Astrocyte of the hippocampus (primary cell): ENCODE results near the gene EBLN2.
"Not testable (repeated sequence)": the region's sequence is repeated elsewhere in the genome, so short reads cannot be mapped to it uniquely, and the experiment has no call there.

ENCODE experiments used
- DNase-seq: peaks from one replicate; pipeline ENCODE4 v3.0.0; 2011; ENCODE audit warnings: low read depth, low spot score

The EBLN2 gene

DNA sequence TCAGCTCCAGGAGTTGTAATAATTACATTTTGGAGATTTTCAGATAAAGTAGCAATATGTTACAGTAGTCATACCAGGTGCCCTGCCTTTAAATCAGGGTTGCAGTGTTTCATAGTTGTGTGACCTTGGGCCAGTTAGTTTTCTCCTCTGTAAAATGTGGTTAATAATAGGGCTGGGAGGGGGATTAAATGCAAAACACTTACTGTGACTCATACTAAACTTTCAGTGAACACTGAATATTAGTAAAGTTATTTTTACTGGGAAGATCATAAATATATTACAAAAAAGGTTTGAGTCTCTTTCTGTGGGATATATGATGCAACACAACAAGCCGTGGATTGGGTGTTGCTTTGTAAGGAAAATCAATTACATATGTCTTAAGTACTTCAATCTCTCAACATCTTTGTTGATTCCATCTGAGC, 1.1 kb upstream of the EBLN2 start:
- no peak for DNase-seq

DNA sequence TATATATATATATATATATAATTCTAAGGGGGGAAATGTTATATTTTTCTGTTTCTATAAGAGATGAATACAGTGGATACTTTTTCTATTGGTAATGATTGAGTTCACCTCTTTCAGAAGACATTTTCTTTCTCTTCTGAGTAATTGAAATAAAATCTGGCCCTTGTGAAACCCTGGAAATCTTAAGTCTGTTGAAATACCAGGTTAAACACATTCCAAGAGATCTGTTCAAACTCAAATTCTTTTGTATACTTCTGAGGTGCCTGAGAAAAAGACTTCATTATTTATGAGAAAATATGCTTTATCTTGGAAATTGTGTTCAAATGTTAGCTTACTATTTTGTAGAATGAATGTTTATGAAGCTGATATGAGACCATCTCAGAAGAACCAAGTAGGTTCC, 4.8 kb downstream of the EBLN2 start:
- DNase-seq: not testable (repeated sequence)

DNA sequence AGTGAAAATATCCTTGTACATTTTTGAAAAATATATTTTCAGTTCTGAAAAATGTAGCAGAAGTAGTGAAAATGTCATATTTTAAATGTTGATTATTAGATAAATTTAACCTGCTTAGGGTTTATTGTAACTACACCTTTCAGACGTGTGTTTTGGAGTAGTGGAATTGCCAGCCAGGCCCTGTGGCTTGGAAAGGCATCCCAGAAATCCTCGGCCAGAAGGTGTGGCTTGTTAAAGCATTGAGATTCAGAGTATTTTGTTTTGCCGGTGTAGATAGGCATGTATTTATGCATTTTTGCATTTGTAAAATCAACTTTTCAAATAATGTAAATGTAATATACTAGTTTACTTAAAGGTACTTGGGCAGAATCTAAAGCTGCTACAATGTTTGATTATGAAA, 7.0 kb downstream of the EBLN2 start:
- DNase-seq: peak; percentile 75

DNA sequence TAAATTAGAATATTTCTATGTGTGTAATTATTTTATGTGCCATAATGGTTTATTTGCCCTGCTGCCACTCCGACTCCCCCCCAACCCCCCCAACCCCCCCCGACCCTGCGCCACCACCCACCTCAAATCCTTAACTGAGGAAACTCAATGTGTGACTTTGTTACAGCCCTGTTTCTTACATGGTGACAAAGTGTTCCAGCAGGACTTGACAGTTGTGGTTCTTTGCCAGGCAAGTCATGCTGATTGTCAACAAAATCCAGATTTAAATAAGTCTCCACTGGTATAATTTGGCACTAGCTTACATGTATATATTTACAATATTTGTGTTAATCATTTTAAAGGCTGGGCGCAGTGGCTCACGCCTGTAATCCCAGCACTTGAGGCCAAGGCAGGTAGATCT, 7.7 kb downstream of the EBLN2 start:
- DNase-seq: no peak

DNA sequence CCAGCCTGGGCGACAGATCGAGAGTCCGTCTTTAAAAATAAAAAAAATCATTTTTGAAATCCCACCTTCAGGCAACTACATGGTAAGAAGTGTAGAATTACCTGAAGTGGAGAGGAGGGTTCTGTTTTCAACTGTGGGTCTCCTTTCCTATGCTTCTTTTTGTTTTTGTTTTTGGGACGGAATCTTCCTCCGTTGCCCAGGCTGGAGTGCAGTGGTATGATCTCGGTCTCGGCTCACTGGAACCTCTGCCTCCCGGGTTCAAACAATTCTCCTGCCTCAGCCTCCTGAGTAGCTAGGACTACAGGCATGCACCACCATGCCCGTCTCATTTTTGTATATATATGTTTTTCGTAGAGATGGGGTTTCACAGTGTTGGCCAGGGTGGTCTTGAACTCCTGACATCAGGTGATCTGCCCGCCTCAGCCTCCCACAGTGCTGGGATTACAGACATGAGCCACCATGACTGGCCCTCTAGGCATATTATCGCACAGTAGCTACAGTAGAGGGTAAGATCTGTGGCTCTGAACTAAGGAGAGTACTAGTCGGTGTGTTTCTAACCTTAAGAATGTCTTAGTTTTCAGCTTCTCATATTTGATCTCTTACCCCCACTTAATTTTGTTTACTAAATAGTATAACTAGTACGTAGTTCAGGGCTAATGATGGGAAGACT, 8.5 kb downstream of the EBLN2 start:
- DNase-seq: no peak

DNA sequence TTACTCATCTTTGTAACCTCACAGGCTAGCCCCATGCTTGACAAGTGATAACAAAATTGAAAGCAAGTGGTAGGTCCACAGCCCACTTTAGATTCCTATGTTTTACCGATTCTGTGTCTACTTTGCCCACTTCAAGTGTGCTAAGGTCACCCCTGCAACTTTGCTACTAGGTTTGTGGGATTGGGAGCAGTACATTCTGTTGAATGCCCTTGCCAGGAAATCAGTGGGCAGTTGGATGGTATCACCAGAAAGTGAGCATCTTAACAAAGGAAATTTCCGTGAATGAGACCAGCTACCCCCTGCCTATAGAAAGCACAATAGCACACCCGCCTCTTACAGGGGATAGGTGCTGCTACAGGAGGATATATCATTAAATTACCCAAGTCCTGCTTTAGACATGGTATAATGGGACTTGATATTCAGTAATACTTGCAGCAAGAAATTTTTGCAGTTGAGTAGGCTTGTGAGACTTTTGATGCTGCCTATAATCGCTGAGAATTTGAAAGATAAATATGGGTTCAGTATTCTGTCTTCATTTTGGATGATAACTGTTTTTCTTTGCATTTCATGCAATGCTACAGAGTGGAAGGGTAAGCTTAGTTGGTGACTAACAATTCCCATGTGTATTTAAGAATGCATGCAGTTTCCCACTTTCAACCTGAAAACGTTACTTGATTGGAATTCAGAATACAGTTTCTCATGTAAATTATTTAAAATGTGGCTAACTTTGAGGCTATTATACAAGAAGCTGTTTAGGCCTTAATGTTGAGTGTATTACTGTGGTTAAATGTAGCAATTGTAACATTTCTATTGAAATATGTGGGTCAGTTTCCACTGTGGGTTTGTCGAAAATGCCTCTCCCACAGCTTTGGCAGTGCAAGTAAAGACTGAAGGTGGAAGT, 9.5 kb downstream of the EBLN2 start:
- DNase-seq: peak; percentile 82

DNA sequence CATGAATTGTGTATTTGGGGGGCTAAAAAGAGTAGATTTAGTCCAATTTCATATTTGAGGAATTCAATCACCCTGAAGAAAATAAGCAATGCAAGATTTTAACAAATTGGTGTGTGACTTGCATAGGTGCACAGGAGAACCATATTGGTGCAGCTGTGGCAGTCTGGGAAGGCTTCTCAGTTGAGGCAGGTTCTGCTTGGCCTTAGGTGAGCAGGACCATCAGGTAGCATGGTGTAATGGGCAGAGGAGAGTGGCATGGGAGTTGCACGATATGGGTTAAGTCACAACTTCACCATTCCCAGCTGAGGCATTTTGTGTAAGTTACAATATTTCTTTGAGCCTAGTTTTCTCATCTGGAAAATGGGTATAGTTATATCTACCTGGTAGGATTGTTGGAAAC, 10.5 kb downstream of the EBLN2 start:
- no peak for DNase-seq

DNA sequence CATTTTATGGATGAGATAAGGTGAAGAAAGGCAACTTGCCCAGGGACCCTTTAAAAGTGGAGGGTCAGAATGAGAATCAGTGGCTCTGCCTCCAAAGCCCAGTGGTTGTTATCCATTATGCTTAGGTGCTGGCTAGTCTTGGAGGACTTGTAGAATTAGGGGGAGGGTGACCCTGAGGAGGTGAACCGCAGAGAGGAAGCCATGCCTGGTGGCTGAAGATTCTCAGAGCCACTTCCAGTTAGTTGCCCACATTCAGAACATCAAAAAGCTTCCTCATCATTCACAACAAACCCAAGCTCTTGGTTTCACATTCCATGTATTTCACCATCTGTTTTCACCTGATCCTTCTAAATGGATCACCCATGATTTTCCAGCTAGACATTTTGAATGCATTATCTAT, 11.2 kb downstream of the EBLN2 start:
- DNase-seq: no peak

DNA sequence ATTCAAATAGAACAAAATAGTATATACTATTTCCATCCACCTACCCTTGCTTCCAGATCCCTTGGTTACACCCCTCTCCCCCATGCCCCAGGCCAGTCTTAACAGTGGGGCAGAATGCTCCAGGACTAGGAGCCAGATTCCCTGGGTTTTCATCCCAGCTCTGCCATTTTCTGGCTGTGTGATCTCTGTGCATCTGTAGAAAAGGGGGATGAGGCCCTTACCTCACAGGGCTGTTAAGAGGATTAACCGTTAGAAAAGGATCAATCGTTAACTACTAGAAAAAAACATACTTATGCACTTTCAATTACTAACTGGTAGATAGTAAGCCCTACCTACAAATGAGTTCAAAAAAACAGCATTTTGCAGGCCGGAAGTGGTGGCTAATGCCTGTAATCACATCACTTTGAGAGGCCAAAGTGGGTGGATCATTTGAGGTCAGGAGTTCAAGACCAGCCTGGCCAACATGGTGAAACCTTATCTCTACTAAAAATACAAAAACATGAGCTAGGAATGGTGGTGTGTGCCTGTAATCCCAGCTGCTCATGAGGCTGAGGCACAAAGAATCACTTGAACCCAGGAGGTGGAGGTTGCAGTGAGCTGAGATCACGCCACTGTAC, 11.7 kb downstream of the EBLN2 start:
- no peak for DNase-seq

DNA sequence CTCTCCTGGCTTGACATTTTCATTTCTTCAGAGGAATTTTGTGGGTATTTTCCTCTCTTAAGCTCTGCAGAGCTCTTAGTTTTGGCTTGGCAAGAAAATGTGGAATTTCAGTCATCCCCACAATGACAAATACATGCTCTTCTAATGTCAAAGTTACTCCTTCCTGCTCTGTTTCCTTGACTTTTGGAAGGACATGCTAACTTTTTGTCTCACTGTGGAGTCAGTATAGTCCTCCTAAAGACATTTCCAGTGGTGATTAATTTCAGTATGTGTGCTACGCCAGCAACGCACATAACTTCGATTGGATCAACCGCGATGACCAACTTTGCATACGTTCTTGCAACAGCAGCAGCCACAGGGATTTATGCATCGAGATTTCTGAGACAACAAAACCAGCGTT, 13.3 kb downstream of the EBLN2 start:
- DNase-seq: peak; percentile 58

DNA sequence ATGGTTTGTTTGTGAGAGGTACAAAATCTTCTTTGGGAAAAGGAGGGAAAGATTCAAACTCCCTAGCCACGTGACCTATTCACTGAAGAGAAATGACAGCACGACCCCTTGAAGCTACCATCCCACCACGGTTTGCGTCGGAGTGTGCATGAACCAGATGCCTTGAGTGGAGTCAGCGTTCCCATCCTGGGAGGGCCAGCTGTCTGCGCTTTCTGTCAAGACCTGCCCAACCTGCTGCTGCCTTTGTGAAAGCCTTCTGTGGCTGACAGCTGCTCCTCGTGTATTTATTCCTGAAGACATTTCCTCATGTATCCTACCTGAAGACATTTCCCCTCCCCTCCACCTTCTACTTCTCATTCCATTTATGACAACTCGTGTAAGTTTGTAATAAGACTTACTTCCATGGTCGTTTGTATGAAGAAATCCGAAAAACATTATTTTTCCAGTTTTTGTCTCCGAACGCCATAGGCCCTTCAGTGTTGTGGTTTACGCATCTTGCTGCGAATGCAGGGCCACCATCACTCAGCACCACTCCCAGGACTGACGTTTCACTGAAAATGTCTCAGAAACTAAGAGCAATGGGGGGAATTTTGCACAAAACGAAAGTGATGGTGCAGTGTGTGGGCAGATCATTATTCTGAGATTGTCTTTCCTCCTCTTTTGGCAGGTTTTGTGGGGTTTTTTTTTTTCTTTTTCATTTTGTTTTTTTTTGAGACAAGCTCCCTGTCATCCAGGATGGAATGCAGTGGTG, 18.9 kb downstream of the EBLN2 start:
- no peak for DNase-seq

DNA sequence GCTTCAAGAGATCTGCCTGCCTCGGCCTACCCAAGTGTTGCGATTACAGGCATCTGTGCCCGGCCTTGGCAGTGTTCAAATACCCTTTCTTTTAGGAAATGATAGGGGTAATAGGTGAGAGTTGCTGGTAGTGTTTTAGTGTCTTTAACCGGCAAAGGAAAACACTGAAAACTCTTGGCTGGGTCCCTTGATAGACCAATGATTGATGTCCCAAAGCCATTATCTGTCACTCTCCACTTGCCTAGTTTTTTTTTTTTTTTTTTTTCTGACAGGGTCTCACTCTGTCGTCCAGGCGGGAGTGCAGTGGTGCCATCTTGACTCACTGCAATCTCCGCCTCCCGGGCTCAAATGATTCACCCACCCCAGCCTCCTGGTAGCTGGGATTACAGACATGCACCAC, 19.7 kb downstream of the EBLN2 start:
- DNase-seq: no peak

DNA sequence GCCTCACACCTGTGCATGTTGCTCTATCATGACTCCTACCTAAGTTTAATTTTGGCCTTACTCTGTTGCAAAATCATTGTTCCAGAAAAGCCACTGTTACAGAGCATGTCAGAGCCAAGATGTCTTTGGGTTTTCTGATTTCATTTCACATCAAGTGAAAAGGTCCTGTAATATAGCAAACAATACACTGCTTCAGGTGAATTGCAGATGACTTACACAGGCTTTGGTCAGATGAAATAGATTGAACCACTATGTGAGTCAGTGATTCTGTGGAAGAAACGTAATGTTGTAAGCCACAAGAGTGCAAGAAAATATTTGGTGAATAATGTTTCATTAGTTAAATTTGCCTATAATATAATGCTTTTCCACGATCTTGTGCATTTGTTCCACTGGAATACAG, 22.7 kb downstream of the EBLN2 start:
- no peak for DNase-seq

DNA sequence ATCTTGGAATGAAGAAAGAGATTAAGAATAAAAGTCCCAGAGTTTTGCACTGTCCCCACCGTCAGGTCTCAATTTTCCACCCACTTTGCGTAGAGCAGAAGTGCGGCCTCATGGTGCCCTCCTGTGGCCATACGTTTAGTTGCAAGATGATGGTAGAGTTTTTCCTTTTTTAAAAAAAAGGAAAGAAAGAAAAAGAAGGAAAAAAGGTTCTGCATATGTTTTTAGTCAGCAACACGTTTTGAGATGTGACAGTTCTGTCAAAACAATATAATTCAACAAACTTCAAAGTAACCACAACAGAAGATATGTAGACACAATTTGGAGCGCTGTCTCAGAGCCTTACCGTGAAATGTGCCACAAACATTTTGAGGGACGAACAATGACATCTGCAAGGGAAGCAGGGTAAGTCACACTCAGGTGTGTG, 24.6 kb downstream of the EBLN2 start:
- peak; percentile 61 for DNase-seq

DNA sequence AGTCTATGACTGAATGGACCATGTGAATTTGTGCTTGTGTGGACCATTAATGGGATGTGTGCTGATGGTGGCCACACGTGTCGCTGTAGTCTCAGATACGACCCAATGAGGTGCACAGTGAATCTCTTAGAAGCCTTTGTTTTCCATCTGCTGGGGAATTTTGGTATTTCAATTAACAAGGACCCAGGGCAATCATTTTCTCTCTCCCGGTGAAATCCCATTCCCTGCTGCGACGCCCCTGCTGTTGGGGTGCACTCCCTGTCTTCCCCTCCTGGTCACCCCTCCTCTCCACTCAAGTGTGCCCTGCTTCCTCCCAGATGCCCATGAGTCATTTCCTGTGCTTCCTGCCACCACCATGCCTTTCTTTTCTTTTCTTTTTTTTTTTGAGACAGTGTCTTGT, 32.7 kb downstream of the EBLN2 start:
- DNase-seq: peak; percentile 9

DNA sequence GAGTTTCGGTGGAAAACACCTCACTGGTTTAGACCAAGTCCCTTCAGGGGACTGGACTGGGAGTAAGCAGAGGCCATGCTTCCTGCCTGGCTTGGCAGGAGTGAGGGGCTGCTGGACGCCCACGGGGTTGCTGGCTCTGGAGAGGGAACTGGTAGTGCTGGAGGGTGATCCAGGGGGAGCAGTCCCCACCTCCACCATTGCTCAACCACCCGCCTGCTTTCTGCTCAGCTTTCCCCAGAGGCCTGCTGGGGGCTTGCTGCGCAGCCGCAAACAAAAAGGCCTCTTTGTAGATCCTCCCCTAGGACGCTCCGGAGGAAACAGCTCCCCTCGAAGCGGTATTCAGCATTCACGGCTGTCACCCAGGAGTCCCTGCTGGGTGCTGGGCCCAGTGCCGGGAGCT, 33.5 kb downstream of the EBLN2 start:
- no peak for DNase-seq

DNA sequence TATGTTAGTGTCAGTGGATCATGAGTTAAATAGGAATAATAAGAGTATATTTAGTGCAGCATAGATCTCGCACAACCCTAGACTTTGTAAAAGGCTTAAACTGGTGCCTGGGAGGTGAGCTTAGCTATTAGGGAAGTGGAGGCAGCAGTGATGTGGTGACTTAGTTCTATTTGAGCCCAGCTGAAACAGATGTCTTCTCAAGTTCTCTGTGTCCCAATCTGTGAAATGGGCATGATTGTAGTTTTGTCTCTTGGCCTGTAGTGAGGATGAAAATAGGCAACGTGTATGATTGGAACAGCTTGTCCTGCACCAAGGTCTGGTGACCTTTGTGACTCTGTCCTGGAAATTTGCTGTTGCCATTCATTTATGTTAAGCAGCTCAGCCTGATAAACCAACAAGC, 34.7 kb downstream of the EBLN2 start:
- DNase-seq: no peak

DNA sequence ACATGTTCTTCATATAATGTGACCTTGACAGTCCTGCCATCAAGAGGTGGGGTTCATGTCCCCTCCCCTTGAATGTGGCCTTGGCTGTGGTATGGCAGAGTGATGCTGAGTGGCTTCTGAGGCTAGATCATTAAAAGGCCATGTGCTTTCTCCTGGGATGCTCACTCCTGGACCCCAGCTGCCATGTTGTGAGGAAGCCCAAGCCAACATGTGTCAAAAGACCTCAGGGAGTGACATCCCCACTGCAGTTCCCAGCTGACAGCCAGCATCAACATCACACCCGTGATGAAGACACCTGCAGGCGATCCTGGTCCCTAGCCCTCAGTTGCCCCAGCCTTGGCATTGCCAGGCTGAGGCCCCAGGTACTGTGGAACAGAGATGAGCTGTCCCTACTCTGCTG, 36.6 kb downstream of the EBLN2 start:
- DNase-seq: no peak

DNA sequence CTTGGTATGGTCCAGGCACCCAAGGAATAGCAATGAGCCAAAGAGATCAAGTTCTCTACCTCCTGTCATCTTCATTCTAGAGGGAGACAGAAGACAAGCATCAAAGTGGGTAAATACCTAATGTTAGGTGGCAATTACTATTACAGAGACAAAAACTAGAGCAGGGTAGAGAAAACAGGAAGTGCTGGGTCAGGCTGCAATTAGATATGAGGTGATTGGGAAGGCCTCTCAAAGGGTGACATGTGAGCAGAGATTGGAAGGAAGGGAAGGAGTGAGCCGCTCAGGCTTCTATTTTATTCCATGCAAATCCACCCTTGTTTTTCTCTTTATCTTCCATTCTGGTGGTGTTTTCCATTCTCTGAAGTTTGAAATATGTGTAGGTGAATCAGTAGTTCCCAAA, 37.4 kb downstream of the EBLN2 start:
- DNase-seq: no peak

DNA sequence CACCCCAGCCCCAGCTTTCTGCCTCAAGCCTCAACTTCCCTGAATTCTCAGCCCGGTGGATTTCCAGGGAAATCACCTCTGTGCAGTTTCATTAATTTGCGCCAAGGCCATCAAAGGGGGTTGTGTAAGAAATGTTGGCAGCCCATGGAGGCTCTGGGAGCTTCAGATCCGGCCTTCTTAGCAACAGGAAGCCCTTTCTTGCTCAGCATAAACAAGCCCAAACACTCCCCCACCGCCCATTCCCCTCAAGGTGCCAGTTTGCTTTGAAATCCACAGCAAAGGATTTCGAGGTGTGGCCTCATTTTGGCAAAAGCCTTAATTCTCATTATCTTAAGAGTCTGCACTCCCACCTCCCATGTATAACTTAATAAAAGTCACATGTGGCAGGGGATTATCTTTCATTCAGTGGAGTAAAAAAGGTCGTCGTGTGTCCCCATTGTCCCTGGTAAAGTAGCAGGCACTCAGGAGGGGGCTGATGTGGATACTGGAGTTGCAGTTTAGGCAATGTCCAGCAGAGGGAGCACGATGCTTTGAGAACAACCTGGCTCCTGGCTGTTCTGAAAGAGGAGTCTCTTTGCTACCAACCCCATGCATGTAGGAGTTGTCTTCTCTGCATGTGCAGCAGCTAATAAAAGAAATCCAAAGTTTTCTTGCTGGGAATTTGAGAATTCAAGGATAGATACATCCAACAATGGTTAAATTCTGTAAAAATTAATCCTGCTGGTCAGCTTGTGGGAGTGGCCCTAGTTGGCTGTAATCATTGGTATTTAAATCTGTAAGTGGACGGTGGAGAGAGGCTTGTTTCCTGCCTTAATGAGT, 39.5 kb downstream of the EBLN2 start:
- DNase-seq: peak; percentile 91

DNA sequence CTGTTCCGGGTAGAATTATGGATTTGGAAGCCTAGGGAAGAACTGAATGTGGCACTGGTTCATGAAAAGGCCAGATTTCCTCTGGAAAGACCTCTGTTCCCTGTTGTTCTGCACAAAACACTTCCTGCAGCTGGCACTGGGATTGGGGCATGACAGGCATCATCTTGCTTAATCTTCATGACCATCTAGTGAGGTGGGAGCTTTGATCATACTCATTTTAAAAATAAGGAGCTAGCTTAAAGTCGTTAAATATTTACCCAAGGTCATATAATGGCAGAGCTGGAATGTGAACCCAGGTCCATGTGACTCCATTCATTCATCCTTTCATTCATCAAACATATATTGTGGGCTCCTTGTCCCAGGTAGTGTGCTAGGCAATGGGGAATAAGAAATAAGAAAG, 40.4 kb downstream of the EBLN2 start:
- no peak for DNase-seq
